Measurements from ENCODE around the gene CIB2.
A peak's percentile ranks its signal among the peaks of the same experiment; 100 is the strongest.

Gene CIB2

DNA sequence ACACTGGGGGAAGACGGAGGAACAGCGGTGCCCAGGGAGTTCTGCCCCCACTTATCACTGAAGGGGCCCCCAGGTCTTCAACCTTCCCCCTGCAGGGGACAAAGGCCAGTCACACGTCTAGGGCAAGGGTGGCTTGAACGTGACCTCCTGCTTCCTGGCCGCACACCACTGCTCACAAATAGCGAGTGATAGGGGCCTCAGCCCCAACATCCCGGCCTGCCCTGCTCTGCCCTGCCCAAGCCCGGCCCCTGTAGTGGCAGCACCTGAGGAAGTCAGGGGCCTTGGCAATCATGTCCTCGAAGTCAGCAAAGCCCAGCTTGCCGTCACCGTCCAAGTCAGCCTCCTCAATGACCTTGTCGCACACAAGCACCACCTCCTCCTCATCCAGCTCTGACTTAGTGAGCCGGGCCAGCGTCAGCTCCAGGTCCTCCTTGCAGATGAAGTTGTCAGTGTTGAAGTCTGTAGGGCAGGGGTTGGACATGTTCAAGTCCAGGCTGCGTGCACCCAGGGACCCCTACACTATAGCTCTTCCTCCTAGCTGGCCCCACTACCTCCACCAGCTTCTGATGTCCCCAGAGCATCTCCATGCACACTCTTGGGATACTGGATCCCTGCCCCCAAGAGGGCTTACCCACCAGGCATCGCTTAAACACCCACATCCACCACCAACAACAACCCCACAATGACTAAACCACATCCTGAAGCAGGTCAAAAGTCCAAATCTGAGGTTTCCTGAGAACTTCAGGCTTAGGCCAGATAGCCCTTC, 25.6 kb downstream of the CIB2 start:
- DNase-seq = no peak

DNA sequence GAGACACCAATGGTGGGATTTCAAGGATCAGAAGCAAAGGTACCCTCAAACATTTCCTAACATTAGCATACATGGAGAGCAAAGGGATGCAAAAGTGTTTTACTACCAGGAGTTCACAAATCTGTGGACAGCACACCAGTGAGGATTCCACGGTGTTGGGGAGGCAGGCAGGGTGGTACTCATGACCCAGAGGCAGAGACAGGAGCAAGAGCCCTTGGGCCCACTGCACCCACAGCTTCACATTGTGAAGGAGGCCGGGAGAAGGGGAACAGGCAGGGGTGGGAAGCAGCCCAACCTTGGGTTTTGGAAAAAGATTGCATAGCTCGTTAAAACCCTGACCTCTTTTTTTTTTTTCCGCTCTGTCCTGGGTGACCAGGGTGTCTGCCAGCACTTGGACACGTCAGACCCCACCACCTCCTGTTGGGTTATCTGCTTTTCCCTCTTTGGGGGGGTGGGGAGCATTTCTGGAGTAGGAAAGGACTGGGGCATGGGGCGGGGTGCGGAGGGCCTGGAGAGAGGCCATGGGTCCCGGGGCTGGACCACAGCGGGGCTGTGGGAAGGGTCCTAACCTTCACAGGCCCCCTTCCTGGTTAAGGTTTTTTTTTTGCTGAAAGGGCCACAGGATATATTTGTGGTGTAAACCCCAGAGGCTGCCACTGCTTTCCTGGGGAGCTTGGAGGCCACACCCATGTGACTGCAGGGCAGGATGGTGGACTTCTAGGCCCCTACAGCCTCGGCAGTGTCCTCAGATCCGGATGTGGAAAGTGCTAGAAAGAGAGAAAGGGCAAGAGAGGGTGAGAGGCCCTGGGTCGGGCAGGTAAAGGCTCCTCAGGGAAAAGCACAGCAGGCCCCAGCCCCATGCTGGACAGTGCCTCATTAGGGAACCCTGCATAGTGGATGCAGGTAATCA, 26.4 kb downstream of the CIB2 start:
- DNase-seq = no peak

- no peak for DNase-seq
These were observed 27.1 kb downstream of the CIB2 start for GRCh38 chr15:78104119-78104479.

DNA sequence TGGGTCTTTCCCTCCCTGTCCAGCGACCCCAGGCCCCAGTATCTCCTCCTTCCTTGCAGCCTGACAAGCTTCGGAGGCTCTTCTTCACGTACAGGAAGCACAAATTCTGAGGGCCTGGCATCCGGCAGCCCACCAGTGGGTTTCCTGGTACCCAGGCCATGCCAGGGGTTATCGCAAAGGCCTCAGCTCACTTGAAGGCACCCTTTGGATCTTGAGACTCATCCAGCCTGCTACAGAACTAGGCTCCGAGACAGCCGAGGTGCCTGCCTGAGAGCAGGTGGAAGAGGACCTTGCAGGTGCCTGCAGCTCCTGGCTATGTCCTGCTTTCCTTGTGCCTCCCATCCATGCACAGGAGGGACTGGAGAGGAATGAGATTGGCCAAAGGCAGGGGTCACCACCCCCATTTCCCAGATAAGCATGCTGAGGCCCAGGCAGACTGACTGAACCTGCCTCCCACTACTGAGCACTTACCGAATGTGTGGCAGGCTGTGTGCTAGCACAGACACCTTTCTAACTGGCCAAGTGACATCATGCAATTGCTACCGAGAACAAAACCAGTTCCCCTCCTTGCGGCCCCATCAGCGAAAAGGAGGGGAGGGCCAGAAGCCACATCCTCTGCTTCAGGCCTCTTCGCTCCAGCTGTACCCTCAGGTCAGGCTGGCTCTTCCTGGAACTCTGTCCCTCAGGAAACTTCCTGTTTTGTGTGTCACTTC, 27.7 kb downstream of the CIB2 start:
- peak; percentile 32 for DNase-seq

DNA sequence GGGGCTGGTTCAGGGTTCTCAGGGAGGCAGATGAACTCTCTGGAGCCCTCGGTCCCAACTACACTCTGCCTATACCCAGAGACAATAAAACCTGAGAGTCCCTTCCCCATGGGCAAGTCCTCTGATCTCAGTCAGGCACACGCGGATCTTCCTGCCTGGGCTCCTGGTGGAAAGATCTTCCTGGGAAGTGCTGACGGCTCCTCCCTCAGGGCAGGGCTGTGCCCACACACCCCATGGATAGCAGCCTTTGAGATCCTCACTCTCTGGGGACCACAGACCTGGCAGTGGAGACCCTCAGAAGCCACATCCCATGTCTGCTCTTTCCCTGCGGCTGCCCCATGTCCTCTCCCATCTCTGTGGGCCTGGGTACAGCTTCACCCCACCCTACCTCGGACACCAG, 28.5 kb downstream of the CIB2 start:
- DNase-seq = no peak

DNA sequence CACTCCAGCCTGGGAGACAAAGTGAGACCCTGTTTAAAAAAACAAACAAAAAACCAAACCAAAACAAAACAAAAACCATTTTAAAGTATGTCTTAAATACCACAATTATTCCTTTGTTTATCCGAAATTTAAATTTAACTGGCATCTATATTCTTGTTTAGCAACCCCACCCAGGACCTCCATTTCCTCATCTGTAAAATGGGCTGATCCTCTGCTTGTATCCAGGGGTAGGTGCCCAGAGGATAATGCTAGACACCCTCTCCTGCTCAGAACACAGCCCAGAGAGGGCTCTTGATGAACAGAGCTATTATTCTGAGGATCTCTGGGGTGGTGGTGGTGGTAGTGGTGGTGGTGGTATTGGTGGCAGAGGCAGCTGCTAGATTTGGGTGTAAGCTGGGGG, 29.0 kb downstream of the CIB2 start:
- DNase-seq = no peak

DNA sequence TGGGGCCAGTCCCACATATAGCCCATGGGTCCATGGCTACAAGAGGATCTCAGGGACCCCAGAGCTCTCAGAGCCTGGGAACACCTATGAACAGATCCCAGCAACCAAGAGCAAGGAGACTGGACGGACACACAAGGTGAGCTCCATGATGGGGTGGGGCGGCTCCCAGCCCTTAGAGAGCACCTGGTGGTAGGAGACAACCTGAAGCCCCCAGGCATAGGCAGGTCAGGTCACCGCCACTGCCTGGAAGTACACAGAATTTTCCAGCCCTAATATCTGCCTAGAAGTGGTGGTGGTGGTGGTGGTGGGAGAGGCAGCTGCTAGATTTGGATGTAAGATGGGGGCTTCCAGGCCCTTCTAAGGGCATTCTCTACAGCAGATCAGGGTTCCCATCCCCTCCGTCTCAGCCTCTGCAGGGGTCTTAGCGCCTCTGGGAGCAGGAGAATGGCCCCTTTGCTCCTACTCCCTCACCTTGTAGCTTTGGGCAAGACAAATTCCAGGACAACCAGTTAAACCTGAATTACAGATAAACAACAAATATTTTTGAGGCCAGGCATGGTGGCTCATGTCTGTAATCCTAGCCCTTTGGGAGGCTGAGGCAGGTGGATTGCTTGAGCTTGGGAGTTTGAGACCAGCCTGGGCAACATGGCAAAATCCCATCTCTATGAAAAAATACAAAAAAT, 29.7 kb downstream of the CIB2 start:
- DNase-seq = no peak

- DNase-seq = no peak
These were observed 30.4 kb downstream of the CIB2 start for GRCh38 chr15:78100886-78101285.

DNA sequence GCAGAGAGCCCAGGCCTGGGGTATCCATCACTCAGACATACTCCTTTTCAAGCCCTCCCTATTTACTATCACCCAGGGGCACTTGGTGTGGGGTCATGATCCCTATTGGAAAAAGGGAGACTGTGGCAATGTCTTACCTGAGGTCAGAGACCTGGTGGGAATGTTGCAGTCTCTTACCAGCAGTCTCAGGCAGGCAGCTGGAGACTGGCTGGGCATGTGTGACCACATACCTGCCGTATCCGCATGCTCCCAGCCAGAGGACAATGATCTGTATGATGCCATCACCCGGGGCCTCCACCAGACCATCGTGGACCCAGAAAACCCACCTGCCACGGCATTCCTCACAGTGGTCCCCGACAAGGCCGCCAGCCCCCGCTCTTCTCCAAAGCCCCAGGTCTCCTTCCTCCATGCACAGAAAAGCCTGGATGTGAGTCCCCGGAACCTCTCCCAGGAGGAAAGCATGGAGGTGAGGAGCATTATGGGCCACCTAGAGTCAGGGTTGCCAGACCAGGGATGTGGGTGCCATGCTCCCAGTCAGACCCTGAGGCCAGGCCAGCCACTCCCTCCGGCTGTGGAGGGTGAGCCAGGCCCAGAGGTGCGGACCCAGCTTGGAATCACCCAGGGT, 33.0 kb downstream of the CIB2 start:
- no peak for DNase-seq

- no peak for DNase-seq
These were observed 33.6 kb downstream of the CIB2 start for GRCh38 chr15:78097667-78098066.

GRCh38 chr15:78093242-78094020, 37.8 kb downstream of the CIB2 start:
- DNase-seq = no peak

GRCh38 chr15:78092261-78093041, 38.8 kb downstream of the CIB2 start, which contains the start of gene SH2D7:
SH2D7 (plus strand) TSS chr15:78092561; CDS start chr15:78092585, 24 bp downstream.
- DNase-seq = no peak

DNA sequence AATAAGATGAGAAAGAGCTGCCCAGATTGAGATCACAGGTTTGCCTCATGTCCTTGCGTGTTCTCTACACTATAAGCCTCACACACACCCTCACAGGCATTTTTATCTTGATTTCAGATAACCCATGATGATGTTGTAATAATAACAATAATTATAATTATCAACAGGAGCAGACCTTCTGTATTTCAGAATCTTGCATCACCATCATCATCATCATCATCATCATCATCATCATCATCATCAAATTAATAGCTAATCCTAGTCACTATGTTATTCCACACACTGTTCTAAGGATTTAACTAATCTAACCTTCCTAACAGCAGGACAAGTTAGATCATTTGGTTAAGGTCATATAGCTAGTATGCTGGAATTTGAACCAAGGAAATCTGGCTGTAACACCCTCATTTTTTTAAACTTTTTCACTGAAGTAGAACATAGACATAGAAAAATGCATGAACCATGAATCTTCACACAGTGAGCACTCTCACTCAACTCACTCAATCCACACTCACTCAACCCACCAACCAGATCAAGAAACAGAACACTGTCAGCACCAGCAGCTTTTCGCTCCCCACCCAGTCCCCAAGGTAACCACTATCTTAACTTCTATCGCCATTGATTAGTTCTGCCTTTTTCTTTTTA, 40.7 kb downstream of the CIB2 start:
- no peak for DNase-seq

DNA sequence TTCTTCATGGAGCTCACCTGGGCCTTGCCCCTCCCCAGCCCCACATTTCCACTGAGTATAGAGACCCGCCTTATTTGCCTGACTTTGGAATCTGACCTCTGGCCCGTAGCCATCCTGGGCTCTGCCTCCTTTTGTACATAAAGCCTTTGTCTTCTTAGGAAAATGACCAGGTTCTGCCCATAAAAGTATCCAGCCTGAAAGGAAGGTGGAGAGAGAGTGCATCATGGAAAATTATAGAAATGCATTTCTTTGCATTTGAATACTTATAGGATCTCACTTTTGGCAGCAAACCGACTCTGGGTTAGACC, 42.5 kb downstream of the CIB2 start:
- no peak for DNase-seq

GRCh38 chr15:78087951-78088772, 43.1 kb downstream of the CIB2 start:
- no peak for DNase-seq

- no peak for DNase-seq
These were observed 45.3 kb downstream of the CIB2 start for GRCh38 chr15:78085928-78086327.

- no peak for DNase-seq
These were observed 46.8 kb downstream of the CIB2 start for GRCh38 chr15:78084449-78084750.

- no peak for DNase-seq
These were observed 47.4 kb downstream of the CIB2 start for GRCh38 chr15:78083687-78084448.

- no peak for DNase-seq
These were observed 48.1 kb downstream of the CIB2 start for GRCh38 chr15:78083186-78083585.

All from stimulated activated CD4-positive, alpha-beta T cell treated with anti-CD3 and anti-CD28 coated beads, Interleukin-12 subunit alpha, Interleukin-12 subunit beta, amount 100 ng/mL, for 4 hours (primary cell).